Retina (tissue), 1 donor: ENCODE results near the gene NXNL2.

ENCODE experiments used
- DNase-seq: peaks from one replicate; pipeline ENCODE4 v3.0.0-alpha.2; 2016

The NXNL2 gene

GRCh38 chr9:88534456-88535225, at the start of gene NXNL2:
Gene NXNL2 (plus strand): TSS chr9:88535178. CDS start chr9:88535435, 257 bp downstream.
- DNase-seq: no peak

GRCh38 chr9:88488166-88488565, 46.8 kb upstream of the NXNL2 start:
- DNase-seq: no peak

- no peak for DNase-seq
These were observed 39.8 kb upstream of the NXNL2 start for GRCh38 chr9:88494983-88495721.

GRCh38 chr9:88497224-88497623, 37.8 kb upstream of the NXNL2 start:
- DNase-seq: no peak

GRCh38 chr9:88498880-88499279, 36.1 kb upstream of the NXNL2 start:
- no peak for DNase-seq

GRCh38 chr9:88501086-88501485, 33.9 kb upstream of the NXNL2 start:
- no peak for DNase-seq

GRCh38 chr9:88502552-88503034, 32.4 kb upstream of the NXNL2 start:
- DNase-seq: no peak

- no peak for DNase-seq
These were observed 31.7 kb upstream of the NXNL2 start for GRCh38 chr9:88503081-88503844.

GRCh38 chr9:88503845-88504764, 30.9 kb upstream of the NXNL2 start:
- DNase-seq: no peak

- DNase-seq: no peak
These were observed 26.7 kb upstream of the NXNL2 start for GRCh38 chr9:88508326-88508725.

- DNase-seq: no peak
These were observed 23.1 kb upstream of the NXNL2 start for GRCh38 chr9:88511906-88512305.

GRCh38 chr9:88514247-88514646, 20.7 kb upstream of the NXNL2 start:
- no peak for DNase-seq

- DNase-seq: no peak
These were observed 13.7 kb upstream of the NXNL2 start for GRCh38 chr9:88521308-88521707.

GRCh38 chr9:88522360-88522759, 12.6 kb upstream of the NXNL2 start:
- no peak for DNase-seq

GRCh38 chr9:88523056-88523455, 11.9 kb upstream of the NXNL2 start:
- DNase-seq: no peak

- DNase-seq: no peak
These were observed 10.1 kb upstream of the NXNL2 start for GRCh38 chr9:88524911-88525310.

GRCh38 chr9:88527618-88528017, 7.4 kb upstream of the NXNL2 start:
- no peak for DNase-seq

- DNase-seq: no peak
These were observed 6.7 kb upstream of the NXNL2 start for GRCh38 chr9:88528080-88528790.

- DNase-seq: no peak
These were observed 5.5 kb upstream of the NXNL2 start for GRCh38 chr9:88529496-88529895.

- DNase-seq: no peak
These were observed 4.9 kb upstream of the NXNL2 start for GRCh38 chr9:88530051-88530450.

- DNase-seq: peak; percentile 72
These were observed 2.9 kb upstream of the NXNL2 start for GRCh38 chr9:88531920-88532698.
